GM12878 (cell line): ENCODE measurements around the gene PRUNE1. TPM values are rescaled to one million over a fixed set of nuclear protein-coding genes. Genes with fewer than 3 reads are reported as not detected.

Source experiments
- ATAC-seq: fragments of 200-7000 bp; cut with Tn5 transposase; 3 replicates; pipeline ENCODE4 v1.9.1; 2020; ENCODE audit warnings: mild to moderate bottlenecking, moderate library complexity
- BruUV-seq: library from RNA; stranded (reverse); fragments of 400-500 nt; replicated peaks from 2 replicates; lab custom pipeline; 2021; lab: Mats Ljungman, UMichigan
- CTCF ChIA-PET: fragments of 300-600 bp; sonication (Branson Sonifier 250); formaldehyde crosslinking; extraction: SDS; loops from one replicate; lab custom pipeline; 2021; ENCODE audit warnings: inconsistent platforms; lab: Yijun Ruan, JAX
- POLR2A ChIA-PET: fragments of 350-600 bp; formaldehyde crosslinking; extraction: SDS; loops from one replicate; lab custom pipeline; 2021; ENCODE audit warnings: inconsistent platforms; lab: Charles Lee
- RAD21 ChIA-PET: fragments of 300-600 bp; sonication (Branson Sonifier 250); formaldehyde crosslinking; loops from one replicate; lab custom pipeline; 2023; ENCODE audit warnings: antibody characterized with exemption; ENCODE audit not compliant: unreplicated experiment; lab: Charles Lee
- SMC1A ChIA-PET: fragments of 300-600 bp; sonication (Branson Sonifier 250); formaldehyde crosslinking; loops from one replicate; lab custom pipeline; 2023; ENCODE audit not compliant: unreplicated experiment, uncharacterized antibody; lab: Charles Lee
- DNase-seq: peaks from one replicate; pipeline ENCODE4 v3.0.0-alpha.2; 2011; ENCODE audit warnings: low read depth, low spot score
- FAIRE-seq: peaks from 3 replicates; lab custom pipeline; 2011; peaks lifted over from hg19 to GRCh38; lab: Jason Lieb, UNC
- H2AFZ ChIP-seq: 2 replicates; pipeline ENCODE4 v1.6.0; 2011; ENCODE audit warnings: low read depth, low read length, control low read depth; ENCODE audit not compliant: control insufficient read depth
- H3K27ac ChIP-seq: 2 replicates; pipeline ENCODE4 v1.5.1; 2011; ENCODE audit warnings: control low read depth; ENCODE audit not compliant: control insufficient read depth, insufficient read depth
- H3K27me3 ChIP-seq, 2 experiments: replicated peaks in 1 of 2; 2 replicates each; pipeline versions ENCODE4 v1.6.0 to v1.6.1; 2011; ENCODE audit warnings: low read length in 1 of 2; ENCODE audit not compliant: control insufficient read depth in 2 of 2, insufficient read depth in 2 of 2
- H3K36me3 ChIP-seq, 2 experiments: 2 replicates each; pipeline ENCODE4 v1.5.1; 2011; ENCODE audit warnings: low read length in 1 of 2; ENCODE audit not compliant: control insufficient read depth in 2 of 2, insufficient read depth in 2 of 2
- H3K4me1 ChIP-seq: 2 replicates; pipeline ENCODE4 v1.6.1; 2011; ENCODE audit warnings: mild to moderate bottlenecking, low read length, moderate library complexity, mixed read lengths; ENCODE audit not compliant: control insufficient read depth, insufficient read depth
- H3K4me2 ChIP-seq: 2 replicates; pipeline ENCODE4 v1.6.0; 2011; ENCODE audit warnings: control low read depth; ENCODE audit not compliant: control insufficient read depth, insufficient read depth
- H3K4me3 ChIP-seq: fragments of 200-600 bp; sonication (generic); 2 replicates; pipeline ENCODE4 v1.5.1; 2016
- H3K79me2 ChIP-seq: 2 replicates; pipeline ENCODE4 v1.6.0; 2011; ENCODE audit warnings: low read length; ENCODE audit not compliant: control insufficient read depth, insufficient read depth
- H3K9ac ChIP-seq: 2 replicates; pipeline ENCODE4 v1.8.0; 2011; ENCODE audit warnings: low read length, control low read depth, mixed read lengths; ENCODE audit not compliant: control insufficient read depth, insufficient read depth
- H3K9me3 ChIP-seq: replicated peaks from 3 replicates; pipeline ENCODE4 v1.5.1; 2011; ENCODE audit warnings: mild to moderate bottlenecking, low read length; ENCODE audit not compliant: control insufficient read depth, insufficient read depth
- H4K20me1 ChIP-seq: 2 replicates; pipeline ENCODE4 v1.6.0; 2011; ENCODE audit not compliant: control insufficient read depth, insufficient read depth
- ESRRA ChIP-seq: IDR thresholded peaks from 2 replicates; pipeline ENCODE4 v1.6.1; 2012; ENCODE audit warnings: mild to moderate bottlenecking, low read length, improper control_type of control experiment
- IKZF2 ChIP-seq, 2 experiments: fragments of 450-650 bp; IDR thresholded peaks; 2 replicates each; pipeline ENCODE4 v1.6.1; 2017; ENCODE audit warnings: mild to moderate bottlenecking in 2 of 2, moderate library complexity in 2 of 2
- KAT2A ChIP-seq: conservative IDR thresholded peaks from 2 replicates; pipeline ENCODE4 v1.6.1; 2011; ENCODE audit warnings: low read depth, low read length; ENCODE audit not compliant: control insufficient read depth
- RBBP5 ChIP-seq: fragments of 200-600 bp; sonication (generic); conservative IDR thresholded peaks from 2 replicates; pipeline ENCODE4 v1.6.1; 2016
- RUNX3 ChIP-seq: IDR thresholded peaks from 2 replicates; pipeline ENCODE4 v1.6.1; 2012; ENCODE audit warnings: low read length, inconsistent platforms
- STAT3 ChIP-seq: IDR thresholded peaks from 2 replicates; pipeline ENCODE4 v1.6.1; 2011; ENCODE audit warnings: low read depth, low read length, improper control_type of control experiment
- ZNF217 ChIP-seq: fragments of 450-650 bp; IDR thresholded peaks from 2 replicates; pipeline ENCODE4 v1.6.1; 2017; ENCODE audit warnings: antibody characterized with exemption, mild to moderate bottlenecking
- ZNF622 ChIP-seq: fragments of 450-650 bp; IDR thresholded peaks from 2 replicates; pipeline ENCODE4 v1.6.1; 2017; ENCODE audit warnings: mild to moderate bottlenecking, inconsistent platforms
- WGBS: methylation state at CpG from one replicate; pipeline ENCODE4 v1.1.6; 2016; ENCODE audit warnings: low lambda C conversion rate; ENCODE audit not compliant: insufficient replicate concordance, insufficient coverage; ENCODE audit errors: missing lambda C conversion rate; 5-methylcytosine and 5-hydroxymethylcytosine counted together
- in situ Hi-C: fragments of 300-500 bp; cut with MboI; formaldehyde crosslinking; loops from 9 replicates; pipeline ENCODE4 v1.14.3; 2018; ENCODE audit warnings: mixed read lengths
- intact Hi-C: fragments of 100-400 bp; cut with micrococcal nuclease; formaldehyde crosslinking; loops from one replicate; pipeline ENCODE4 v1.14.2; 2022; ENCODE audit not compliant: unreplicated experiment
- polyA plus RNA-seq, 11 experiments: library from polyadenylated mRNA; depleted of rRNA in 4 of 11; unstranded in 6 of 11; stranded (reverse) in 5 of 11; fragments of >200 nt; fragmentation: Nextera tagmentation in 4 of 11; fragmentation: Illumina TruSeq in 1 of 11; extraction: Ambion mirVana in 4 of 11; extraction: Trizol in 1 of 11; gene quantifications; 1 replicate in 1 of 11; 2 replicates in 10 of 11; pipeline versions ENCODE4 v1.2.1 to v1.2.3, GENCODE V29; 2011 to 2016; ENCODE audit warnings: inconsistent platforms in 2 of 11, missing spikeins in 2 of 11, low read depth in 1 of 11
- total RNA-seq, 4 experiments: library from RNA; depleted of rRNA in 3 of 4; stranded (reverse); fragments of >200 nt in 3 of 4; fragmentation: Illumina TruSeq in 1 of 4; extraction: Trizol in 1 of 4; gene quantifications; 2 replicates each; pipeline versions ENCODE4 v1.2.1 to v1.2.3, GENCODE V29; 2013 to 2021
- TF ChIP-seq, protein P1 (sequence below): fragments of 450-650 bp; IDR thresholded peaks from 2 replicates; pipeline ENCODE4 v1.6.1; 2016; ENCODE audit warnings: mild to moderate bottlenecking, moderate library complexity, borderline replicate concordance
- TF ChIP-seq, protein P2 (sequence below): fragments of 450-650 bp; conservative IDR thresholded peaks from 2 replicates; pipeline ENCODE4 v1.6.1; 2017; ENCODE audit warnings: mild to moderate bottlenecking, moderate library complexity
- TF ChIP-seq, protein P3 (sequence below): IDR thresholded peaks from 2 replicates; pipeline ENCODE4 v1.6.1; 2012; ENCODE audit warnings: low read length, inconsistent platforms
- TF ChIP-seq, protein P4 (sequence below): IDR thresholded peaks from 2 replicates; pipeline ENCODE4 v1.6.1; 2011; ENCODE audit warnings: borderline replicate concordance, low read depth, mild to moderate bottlenecking, moderate library complexity, low read length; ENCODE audit not compliant: insufficient read depth, poor library complexity, severe bottlenecking

The PRUNE1 gene
- total and polyA plus RNA-seq, 10 of the 15 experiments (the other 5 are each of a cell fraction or from before 2014, with no cell fraction given): 4.7 to 24.5 (median 12.4) TPM

- H3K9me3 ChIP-seq: no peaks in the 10 kb centered on the region
- no peak for ATAC-seq
- intact Hi-C loops (loop anchor here (10.0 kb wide), 1 partner anchor 742 kb away; the partner anchor contains the start of gene CA14), in situ Hi-C loops (loop anchor here (5.0 kb wide), 1 partner anchor 740 kb away; the partner anchor contains the start of gene CA14)
- H3K79me2 ChIP-seq: no peaks in the 10 kb centered on the region
- BruUV-seq: no TSS peak
- RAD21 ChIA-PET: interaction anchor here (1.2 to 2.6 kb wide), 4 partner anchors 9 to 102 kb away, joined by 3 to 20 read pairs (median 11); partner anchors contain the start of genes ANXA9 and MINDY1
- H3K4me2 ChIP-seq: no peak overlapping the region
- H3K9ac ChIP-seq: no peak overlapping the region
- no peak overlapping the region for H3K4me3 ChIP-seq
- H4K20me1 ChIP-seq: no peaks in the 10 kb centered on the region
- SMC1A ChIA-PET: interaction anchor here (2.5 to 4.5 kb wide), 2 partner anchors 9 to 23 kb away, joined by 7 to 34 read pairs; partner anchors contain the start of genes CERS2 and MINDY1
- no peaks in the 10 kb centered on the region for H3K4me1 ChIP-seq
- CTCF ChIA-PET: interaction anchor here (0.6 to 16.2 kb wide), 8 partner anchors 9 to 742 kb away, joined by 3 to 252 read pairs (median 11); partner anchors contain the start of genes ANXA9, CERS2, MINDY1 and TNFAIP8L2
- TF ChIP-seq, protein P1, sequence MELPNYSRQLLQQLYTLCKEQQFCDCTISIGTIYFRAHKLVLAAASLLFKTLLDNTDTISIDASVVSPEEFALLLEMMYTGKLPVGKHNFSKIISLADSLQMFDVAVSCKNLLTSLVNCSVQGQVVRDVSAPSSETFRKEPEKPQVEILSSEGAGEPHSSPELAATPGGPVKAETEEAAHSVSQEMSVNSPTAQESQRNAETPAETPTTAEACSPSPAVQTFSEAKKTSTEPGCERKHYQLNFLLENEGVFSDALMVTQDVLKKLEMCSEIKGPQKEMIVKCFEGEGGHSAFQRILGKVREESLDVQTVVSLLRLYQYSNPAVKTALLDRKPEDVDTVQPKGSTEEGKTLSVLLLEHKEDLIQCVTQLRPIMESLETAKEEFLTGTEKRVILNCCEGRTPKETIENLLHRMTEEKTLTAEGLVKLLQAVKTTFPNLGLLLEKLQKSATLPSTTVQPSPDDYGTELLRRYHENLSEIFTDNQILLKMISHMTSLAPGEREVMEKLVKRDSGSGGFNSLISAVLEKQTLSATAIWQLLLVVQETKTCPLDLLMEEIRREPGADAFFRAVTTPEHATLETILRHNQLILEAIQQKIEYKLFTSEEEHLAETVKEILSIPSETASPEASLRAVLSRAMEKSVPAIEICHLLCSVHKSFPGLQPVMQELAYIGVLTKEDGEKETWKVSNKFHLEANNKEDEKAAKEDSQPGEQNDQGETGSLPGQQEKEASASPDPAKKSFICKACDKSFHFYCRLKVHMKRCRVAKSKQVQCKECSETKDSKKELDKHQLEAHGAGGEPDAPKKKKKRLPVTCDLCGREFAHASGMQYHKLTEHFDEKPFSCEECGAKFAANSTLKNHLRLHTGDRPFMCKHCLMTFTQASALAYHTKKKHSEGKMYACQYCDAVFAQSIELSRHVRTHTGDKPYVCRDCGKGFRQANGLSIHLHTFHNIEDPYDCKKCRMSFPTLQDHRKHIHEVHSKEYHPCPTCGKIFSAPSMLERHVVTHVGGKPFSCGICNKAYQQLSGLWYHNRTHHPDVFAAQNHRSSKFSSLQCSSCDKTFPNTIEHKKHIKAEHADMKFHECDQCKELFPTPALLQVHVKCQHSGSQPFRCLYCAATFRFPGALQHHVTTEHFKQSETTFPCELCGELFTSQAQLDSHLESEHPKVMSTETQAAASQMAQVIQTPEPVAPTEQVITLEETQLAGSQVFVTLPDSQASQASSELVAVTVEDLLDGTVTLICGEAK: no peak
- TF ChIP-seq KAT2A (no peak), ESRRA (no peak), IKZF2 (IDR thresholded peaks at IDR 0.05) (no peak), ZNF622 (no peak), ZNF217 (no peak), RBBP5 (no peak), STAT3 (no peak), RUNX3 (no peak)
- TF ChIP-seq, protein P2, sequence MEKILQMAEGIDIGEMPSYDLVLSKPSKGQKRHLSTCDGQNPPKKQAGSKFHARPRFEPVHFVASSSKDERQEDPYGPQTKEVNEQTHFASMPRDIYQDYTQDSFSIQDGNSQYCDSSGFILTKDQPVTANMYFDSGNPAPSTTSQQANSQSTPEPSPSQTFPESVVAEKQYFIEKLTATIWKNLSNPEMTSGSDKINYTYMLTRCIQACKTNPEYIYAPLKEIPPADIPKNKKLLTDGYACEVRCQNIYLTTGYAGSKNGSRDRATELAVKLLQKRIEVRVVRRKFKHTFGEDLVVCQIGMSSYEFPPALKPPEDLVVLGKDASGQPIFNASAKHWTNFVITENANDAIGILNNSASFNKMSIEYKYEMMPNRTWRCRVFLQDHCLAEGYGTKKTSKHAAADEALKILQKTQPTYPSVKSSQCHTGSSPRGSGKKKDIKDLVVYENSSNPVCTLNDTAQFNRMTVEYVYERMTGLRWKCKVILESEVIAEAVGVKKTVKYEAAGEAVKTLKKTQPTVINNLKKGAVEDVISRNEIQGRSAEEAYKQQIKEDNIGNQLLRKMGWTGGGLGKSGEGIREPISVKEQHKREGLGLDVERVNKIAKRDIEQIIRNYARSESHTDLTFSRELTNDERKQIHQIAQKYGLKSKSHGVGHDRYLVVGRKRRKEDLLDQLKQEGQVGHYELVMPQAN: no peak
- TF ChIP-seq, protein P3, sequence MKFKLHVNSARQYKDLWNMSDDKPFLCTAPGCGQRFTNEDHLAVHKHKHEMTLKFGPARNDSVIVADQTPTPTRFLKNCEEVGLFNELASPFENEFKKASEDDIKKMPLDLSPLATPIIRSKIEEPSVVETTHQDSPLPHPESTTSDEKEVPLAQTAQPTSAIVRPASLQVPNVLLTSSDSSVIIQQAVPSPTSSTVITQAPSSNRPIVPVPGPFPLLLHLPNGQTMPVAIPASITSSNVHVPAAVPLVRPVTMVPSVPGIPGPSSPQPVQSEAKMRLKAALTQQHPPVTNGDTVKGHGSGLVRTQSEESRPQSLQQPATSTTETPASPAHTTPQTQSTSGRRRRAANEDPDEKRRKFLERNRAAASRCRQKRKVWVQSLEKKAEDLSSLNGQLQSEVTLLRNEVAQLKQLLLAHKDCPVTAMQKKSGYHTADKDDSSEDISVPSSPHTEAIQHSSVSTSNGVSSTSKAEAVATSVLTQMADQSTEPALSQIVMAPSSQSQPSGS: no peak
- TF ChIP-seq, protein P4, sequence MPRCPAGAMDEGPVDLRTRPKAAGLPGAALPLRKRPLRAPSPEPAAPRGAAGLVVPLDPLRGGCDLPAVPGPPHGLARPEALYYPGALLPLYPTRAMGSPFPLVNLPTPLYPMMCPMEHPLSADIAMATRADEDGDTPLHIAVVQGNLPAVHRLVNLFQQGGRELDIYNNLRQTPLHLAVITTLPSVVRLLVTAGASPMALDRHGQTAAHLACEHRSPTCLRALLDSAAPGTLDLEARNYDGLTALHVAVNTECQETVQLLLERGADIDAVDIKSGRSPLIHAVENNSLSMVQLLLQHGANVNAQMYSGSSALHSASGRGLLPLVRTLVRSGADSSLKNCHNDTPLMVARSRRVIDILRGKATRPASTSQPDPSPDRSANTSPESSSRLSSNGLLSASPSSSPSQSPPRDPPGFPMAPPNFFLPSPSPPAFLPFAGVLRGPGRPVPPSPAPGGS: no peak
- POLR2A ChIA-PET: interaction anchor here (0.6 to 0.9 kb wide), 2 partner anchors 111 to 239 kb away, joined by 3 to 5 read pairs; partner anchors contain the start of gene CTXND2
- 75% methylated on average over 20 of the region's 20 CpGs for whole genome bisulfite sequencing
- no peaks in the 10 kb centered on the region for H3K27me3 ChIP-seq
- no peak for FAIRE-seq
- no peak overlapping the region for H3K27ac ChIP-seq
- no peaks in the 10 kb centered on the region; a peak in 1 of 4 replicates for H3K36me3 ChIP-seq
- no peak overlapping the region for H2AFZ ChIP-seq
- DNase-seq: no peak
Observed at GRCh38 chr1:150997126-150997872, 10.9 kb upstream of the PRUNE1 start.
